ENCODE results near the gene PLAAT4.
"Not testable (repeated sequence)": the region's sequence is repeated elsewhere in the genome, so short reads cannot be mapped to it uniquely, and the experiment has no call there.

The PLAAT4 gene

DNA sequence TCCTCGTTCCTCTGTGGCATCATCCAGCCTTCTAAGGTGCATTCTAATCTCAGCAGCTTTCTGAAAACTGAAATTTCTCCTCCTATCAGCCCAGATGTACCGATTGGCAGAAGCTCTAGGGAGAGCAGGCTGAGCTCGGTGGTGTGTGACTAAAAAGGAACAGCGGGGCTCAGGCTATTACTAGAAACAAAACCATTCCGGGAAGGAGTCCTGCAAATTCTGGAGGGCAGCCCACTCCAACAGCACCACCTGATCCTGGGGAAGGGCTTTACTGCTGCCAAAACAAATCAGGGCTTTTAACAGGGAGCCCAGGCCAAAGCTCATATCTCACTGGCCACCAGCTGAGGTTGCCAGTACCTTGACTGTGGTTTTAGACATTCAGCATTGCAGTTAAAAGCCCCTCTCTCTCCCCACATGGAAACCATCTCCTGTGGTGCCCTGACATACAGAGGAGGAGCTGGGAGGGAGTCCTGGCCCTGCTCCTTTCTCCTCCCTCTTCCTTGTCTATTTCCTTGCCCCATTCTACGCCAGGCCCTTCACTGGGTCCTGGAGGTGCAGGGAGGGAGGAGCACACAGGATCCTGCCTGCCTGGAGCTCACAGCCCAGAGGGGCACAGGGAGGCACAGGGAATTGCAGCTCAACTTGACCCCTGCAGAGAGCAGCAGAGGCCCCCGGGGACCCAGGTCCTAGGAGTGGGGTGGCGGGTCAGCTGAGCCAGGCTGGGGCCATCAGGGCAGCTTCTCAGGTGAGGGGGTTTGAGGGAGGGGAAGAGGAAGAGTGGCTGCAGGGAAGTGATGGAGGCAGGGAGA, 889 bp downstream of the PLAAT4 start:
- no peak for DNase-seq (ENCODE audit: low read depth in 2 of 2, low spot score in 1 of 2)

DNA sequence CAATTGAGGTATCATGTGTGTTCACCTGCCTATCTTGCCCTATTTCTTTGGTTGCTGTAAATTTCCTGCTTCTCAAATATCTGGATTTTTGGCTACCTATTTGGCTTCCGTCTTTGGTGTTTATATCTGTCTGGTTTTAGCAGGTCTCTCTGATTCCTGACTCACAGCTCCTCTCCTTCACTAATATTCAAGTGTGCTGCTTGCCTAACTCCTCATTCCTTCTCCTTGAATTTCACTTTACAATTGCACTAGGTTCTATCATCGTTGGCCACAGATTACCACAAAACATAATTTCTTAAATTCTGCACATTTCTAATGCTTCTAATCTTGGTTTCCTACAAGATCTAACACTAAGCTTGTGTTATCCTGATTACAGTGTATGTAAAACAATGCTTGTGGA, 5.9 kb downstream of the PLAAT4 start:
- not testable (repeated sequence) for DNase-seq (ENCODE audit: low read depth in 2 of 2, low spot score in 1 of 2)

DNA sequence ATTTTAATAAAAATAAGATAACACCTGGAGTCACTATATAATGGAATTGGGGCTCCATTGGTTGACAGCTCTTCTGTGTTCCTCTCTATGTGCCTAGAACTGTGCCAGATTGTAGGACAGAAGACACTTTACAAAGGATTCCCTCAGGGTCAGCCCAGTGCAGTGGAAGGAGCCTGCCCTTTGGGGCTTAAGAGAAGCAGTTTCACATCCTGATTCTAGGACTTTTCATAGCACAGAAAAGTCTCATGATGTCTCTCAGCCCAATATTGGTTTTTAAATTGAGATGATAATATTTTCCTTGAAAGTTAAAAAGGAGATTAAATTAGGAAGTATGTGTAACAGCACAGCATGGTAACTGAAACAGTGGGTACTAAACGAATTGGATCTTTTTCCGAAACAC, 7.1 kb downstream of the PLAAT4 start:
- DNase-seq (ENCODE audit: low read depth in 2 of 2, low spot score in 1 of 2): no peak

DNA sequence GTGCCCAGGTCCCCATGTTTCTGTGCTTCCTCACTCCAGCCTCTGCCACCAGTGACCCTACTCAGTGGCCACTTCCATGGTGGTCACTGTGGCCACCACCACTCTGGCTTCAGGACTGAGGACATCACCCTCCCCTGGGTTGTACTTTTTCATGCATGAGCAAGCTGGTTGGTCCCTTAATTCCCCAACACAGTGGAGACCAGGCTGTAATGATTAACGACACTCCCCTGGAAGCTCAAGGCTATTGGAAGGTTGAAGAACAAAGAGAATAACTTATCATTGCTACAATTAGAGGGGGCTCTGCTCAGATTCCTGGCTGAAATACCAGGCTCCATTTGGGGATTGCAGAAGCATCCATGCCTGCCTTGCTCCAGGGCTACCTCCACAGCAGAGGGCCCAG, 10.5 kb downstream of the PLAAT4 start:
- no peak for DNase-seq (ENCODE audit: low read depth in 2 of 2, low spot score in 1 of 2)

DNA sequence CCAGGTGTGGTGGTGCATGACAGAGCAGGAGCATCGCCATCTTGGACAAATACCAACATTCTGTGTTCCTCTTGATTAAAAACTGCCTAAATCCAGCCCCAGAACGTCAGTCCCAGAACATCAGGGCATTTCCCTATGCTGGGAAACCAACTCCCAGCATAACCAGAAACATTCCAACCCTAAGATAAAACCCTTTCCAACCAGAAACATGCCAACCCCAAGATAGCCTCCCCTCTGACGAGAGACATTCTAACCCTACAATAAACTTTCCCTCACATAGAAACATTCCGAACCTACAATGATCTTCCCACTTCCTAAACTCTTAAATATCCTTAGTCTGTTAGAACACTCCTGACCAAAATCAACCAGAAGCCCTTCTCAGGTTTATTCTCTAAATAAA, 11.6 kb downstream of the PLAAT4 start:
- no peak for DNase-seq (ENCODE audit: low read depth in 2 of 2, low spot score in 1 of 2)

DNA sequence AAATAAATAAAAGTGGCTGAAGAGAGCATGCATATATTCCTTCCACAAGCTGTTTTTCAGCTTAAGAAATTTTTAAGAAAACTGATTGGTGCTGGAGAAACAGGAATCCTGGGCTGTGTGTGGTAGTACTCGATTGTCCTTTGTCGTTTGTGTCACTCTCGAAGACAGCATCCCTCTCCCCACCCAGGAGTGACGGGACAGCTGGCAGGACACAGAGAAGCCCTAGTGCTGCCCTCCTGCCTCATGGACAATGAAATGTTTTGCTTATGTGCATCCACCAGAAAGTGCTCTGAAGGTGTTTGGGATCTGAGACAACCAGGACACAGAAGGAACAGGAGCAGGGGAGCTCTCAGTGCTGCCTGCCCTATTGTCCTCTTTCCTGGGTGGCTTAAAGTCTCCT, 12.8 kb downstream of the PLAAT4 start:
- DNase-seq (ENCODE audit: low read depth in 2 of 2, low spot score in 1 of 2): no peak

DNA sequence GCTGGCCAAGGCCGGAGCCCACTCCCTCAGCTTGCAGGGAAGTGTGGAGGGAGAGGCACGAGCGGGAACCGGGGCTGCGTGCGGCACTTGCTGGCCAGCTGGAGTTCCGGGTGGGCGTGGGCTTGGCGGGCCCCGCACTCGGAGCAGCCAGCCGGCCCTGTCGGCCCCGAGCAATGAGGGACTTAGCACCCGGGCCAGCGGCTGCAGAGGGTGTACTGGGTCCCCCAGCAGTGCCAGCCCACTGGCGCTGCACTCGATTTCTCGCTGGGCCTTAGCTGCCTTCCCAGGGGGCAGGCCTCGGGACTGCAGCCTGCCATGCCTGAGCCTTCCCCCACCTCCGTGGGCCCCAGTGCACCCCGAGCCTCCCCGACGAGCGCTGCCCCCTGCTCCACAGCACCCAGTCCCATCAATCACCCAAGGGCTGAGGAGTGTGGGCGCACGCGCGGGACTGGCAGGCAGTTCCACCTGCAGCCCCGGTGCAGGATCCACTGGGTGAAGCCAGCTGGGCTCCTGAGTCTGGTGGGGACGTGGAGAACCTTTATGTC, 13.6 kb downstream of the PLAAT4 start:
- DNase-seq (ENCODE audit: low read depth in 2 of 2, low spot score in 1 of 2): not testable (repeated sequence)

DNA sequence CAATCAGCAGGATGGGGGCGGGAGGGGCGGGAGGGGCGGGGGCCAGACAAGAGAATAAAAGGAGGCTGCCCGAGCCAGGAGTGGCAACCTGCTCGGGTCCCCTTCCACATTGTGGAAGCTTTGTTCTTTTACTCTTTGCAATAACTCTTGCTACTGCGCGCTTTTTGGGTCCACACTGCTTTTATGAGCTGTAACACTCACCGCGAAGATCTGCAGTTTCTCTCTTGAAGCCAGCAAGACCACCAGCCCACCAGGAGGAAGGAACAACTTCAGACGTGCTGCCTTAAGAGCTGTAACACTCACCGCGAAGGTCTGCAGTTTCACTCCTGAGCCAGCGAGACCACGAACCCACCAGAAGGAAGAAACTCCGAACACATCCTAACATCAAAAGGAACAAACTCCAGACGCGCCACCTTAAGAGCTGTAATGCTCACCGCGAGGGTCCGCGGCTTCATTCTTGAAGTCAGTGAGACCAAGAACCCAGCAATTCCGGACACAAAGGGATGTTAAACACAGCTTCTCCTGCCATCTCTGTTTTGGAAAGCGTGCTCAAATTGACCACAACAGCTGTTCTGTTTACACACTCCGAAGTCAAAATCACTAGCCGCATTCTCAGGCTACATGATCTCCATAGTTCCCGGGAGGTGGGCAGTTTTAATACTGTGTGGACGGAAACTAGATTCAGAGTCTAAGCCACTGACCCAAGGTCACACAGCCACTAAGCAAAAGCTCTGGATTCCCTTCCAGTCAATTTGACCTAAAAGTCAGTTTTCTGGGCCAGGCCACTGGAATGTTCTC, 14.7 kb downstream of the PLAAT4 start:
- DNase-seq (ENCODE audit: low read depth in 2 of 2, low spot score in 1 of 2): no peak

DNA sequence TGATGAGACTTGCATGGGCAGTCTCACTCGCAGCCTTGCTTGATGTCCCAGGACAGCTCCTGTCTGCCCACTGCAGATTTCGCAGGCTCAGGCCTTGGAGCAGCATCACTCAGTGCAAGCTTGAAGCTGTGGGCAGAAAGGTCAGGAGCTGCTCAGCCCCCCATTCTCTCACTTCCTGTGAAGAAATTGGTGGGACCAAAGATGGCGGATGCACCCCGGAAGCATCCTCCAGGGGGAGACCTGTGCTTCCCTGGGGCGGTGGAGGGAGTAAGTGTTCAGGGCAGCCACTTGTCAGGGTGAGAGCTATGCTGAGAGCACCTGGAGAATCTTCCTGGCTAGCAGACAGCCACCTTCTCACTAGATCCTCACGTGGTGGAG, 15.3 kb downstream of the PLAAT4 start:
- no peak for DNase-seq (ENCODE audit: low read depth in 2 of 2, low spot score in 1 of 2)

DNA sequence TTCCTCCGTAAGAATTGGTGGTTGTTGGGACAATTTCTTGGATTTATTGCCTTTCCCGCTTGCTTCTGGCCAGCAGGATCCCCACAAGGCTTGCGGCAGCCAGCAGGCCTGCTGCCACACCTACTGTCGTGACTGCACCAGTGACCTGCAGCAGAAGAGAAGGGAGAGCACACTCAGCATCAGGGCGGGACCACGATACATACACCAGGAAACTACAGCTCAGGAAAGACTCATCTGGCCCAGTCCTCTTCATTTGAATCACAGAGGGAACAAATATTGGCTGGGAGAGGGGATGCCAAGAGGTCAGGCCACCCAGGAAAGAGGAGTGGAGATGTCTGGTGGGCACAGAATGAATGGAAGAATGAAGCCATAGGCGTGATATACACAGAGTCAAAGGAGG, 16.3 kb downstream of the PLAAT4 start:
- no peak for DNase-seq (ENCODE audit: low read depth in 2 of 2, low spot score in 1 of 2)

DNA sequence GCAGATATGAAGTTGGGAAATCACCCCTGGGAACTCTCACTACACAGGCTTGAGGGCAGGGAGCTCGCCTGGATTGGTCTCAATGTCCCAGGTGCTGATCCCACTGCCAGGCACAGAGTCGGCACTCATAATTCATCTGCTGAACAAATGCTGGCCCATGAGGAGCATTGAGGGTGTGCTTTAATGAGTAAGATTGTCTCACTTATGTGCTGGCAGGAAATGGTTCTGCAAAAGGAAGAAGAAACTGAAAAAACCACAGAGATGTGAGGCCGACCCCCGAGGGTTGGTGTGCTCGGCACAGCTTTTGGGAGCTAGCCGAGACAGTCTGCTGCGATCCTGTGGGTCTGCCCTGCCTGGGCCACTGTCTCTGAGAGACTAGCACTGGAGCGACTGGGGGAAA, 17.2 kb downstream of the PLAAT4 start:
- DNase-seq (ENCODE audit: low read depth in 2 of 2, low spot score in 1 of 2): peak in 1 of 2 donors; percentile 49

DNA sequence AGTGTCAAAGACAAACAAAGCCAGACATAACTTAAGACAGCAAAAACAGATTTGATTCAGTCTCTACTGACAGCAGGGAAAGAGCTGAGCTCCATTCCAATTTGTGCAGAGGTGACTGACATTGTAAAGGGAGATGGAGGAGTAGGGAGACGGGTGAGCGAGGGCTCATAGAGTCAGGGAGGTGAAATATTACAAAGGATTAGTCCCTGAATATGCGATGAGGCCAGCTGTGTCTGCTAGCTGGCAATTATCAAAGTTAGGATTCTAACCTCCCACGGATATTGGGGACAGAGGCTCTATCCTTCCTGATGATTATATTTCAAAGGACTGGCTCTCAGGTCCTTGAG, 18.2 kb downstream of the PLAAT4 start:
- DNase-seq (ENCODE audit: low read depth in 2 of 2, low spot score in 1 of 2): no peak

DNA sequence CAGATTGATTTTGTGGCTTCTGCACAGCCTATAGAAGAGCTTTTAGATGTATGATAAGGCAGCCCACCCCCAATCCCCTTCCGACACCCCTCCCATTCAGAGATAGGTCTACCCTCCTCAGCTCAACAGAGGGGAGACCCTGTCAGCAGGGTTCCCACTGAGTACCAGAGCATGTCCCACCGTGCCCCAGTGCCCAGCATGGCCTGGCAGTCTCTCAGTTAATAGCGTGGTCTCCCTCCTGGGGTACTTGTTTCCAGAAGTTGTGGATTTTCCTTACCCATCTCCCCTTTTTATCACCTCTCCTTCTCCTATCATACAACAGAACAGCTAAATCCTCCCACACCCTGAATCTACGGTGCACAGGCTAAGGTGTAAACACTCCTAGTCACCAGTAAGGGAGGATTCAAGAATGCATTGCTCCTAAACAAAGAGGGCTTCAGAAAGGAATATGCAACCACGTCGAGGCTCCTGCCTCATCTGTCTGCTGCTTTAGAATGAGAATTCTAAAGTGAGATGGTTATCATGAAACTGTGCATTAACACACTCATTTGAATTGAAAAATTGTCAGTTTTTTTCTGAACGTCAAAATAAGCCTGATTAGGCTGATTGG, 19.9 kb downstream of the PLAAT4 start:
- no peak for DNase-seq (ENCODE audit: low read depth in 2 of 2, low spot score in 1 of 2)

DNA sequence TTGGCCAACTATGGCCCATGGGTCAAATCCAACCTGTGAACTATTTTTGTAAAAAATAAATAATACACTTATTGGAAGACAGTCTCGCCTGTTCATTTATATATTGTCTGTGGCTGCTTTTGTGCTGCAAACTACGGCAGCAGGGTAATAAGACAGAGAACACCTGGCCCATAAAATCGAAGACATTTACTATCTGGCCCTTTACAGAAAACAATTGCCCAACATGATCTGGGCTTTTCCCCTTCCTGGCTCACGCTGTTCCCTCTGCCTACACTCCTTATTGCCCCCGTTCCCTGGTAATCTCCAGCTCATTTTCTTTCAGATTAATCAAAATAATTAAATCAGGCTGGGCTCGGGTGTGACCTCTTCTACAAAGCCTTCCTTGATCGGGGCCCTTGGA, 21.0 kb downstream of the PLAAT4 start:
- no peak for DNase-seq (ENCODE audit: low read depth in 2 of 2, low spot score in 1 of 2)

DNA sequence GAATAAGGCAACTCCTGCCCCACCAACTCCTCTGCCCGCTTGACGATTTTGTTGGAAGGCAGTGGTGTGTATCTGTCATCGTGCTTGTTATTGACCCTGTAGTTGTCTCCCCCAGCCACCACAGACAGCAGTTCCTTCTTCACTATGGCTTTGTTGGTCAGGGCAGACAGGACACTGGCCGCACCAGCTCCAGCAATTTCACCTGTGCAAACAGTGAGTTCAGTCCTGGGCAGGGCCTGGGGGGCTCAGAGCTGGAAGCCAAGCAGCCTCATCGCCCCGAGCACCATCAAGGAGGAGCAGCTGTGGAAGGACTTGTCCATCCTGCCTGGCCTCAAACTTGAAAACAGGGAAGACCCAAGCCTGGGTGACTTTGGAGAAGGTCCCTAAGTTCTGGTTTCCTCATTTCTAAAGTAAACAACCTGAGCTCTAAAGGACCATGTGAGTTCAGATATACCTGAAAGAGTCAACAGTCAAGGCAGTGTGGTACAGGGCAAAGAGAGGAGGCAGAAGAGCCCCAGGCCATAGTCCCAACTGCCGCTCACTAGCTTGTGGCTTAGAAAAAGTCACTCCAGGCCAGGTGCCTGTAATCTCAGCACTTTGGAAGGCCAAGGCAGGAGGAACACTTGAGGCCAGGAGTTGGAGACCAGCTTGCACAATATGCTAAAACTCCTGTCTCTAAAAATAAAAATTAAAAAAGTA, 22.0 kb downstream of the PLAAT4 start:
- no peak for DNase-seq (ENCODE audit: low read depth in 2 of 2, low spot score in 1 of 2)

DNA sequence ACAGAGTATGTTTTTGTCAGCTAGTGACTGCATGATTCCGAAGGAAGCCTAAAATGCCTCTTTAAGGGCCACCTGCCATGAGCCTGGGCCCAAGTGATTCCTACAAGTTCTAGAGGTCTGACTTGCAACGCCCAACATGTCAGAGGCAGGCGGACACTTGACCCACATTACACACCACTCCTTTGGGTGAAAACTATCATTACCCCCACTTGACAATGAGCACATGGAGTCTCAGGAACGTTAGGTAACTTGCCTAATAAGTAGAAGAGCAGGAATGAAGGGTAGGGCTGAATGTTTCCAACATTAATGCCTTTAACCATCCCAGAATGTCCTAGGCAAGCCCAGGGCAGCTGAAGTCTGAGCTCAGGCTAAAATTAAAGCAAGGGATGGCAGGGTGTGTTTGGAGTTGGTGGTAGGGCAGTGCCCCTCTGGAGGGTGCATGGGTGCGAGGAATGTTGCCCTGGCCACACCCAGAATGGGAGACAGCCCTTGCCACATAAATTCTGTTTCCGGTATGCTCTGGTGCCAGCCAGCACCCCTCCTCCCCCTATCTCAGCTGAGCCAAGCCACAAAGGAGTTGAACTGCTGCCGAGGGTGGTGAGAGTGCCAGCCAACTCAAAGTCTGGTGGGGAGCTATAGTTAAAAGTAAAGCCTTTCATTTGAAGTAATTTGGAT, 24.0 kb downstream of the PLAAT4 start:
- no peak for DNase-seq (ENCODE audit: low read depth in 2 of 2, low spot score in 1 of 2)

DNA sequence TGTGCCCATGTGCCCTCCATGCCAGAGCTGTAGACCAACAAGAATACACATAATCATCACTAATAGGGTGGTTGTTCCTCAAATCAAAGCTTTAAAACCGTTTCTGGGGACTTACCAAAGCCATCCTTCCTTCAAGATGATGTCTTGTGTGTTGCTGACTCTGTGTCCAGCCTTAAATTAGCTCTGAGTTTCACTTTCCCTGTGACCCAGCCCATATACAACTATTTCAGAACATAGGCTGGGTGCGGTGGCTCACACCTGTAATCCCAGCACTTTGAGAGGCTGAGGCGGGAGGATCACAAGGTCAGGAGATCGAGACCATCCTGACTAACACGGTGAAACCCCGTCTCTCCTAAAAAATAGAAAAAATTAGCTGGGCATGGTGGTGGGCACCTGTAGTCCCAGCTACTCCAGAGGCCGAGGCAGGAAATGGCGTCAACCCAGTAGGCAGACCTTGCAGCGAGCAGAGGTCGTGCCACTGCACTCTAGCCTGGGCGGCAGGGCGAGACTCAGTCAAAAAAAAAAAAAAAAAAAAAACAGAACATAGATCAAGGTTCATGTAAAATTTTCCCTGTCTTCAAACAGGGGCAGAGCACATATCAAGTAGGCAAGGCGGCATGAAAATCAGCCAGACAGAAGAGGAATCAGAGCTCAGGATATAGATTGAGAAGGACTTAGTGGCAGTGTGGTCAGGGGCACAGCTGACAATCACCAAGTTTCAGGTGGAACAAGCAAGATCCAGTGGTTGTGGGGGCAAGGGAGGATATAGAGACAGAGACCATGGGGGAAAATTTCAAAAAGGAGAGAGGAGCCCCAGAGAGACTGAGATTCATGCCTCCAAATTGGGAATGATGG, 26.8 kb downstream of the PLAAT4 start, which contains the start of gene PLAAT2:
TSS of gene PLAAT2 (minus strand) at position 179 of the 855 bp plus-strand sequence. CDS start at position 124, 55 bp downstream.
- no peak for DNase-seq (ENCODE audit: low read depth in 2 of 2, low spot score in 1 of 2)

DNA sequence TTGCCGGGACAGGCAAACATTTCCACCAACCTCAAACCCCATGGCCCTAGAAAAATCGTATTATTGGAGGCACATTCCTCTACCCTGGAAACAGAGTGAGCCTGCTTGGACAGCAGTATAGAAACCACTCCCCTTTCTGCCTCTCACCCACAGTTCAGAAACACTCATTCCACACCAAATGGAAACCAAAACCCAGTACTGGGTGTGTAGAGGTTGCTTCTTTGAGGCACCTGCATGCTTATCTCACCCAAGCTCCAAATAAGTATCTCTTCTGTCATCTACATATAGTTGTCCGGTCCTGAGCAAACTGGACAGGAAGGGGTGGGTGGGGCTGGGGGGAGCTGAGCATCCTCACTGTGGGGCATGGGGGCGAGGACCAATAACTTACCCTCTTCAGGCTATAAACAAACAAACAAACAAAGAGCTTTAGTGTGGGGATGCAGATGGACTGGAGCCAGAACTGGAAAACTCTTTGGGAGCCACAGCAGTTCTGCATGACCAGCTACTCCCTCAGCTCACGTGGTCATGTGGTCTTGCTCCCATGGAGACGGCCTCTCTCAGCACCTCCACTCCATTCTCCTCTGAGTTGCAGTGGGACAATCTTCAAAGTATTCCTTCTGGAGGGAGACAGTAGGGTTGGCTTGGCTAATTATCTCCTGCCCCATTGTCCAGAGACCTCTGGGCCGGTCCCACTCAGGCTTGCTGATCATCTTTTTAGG, 27.6 kb downstream of the PLAAT4 start:
- DNase-seq (ENCODE audit: low read depth in 2 of 2, low spot score in 1 of 2): no peak

DNA sequence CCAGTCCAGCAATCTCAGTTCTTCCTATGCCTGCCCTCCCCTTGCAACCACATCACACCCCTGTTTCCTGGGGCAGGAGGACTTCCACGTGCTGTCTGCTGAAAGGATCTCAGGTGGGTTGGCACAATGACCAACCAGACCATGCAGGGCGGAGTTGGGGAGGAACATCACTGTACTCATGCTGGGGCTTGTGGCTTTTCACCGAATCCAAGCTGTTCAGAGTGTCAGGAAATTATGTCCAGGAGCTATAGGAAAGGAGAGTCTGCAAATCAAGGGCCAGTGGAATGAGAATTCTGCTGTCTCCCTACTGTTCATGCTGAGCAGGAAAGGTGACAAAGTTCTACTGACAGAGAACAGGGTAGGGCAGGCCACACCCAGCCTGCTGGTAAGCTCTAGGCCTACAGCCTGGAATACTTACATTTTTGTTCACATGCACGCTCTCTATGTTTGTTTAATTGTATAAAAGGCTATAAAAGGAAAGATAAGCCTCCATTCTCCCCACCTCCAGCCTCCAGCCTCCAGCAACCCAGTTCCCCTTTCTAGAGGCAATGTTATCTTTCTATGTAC, 28.3 kb downstream of the PLAAT4 start:
- no peak for DNase-seq (ENCODE audit: low read depth in 2 of 2, low spot score in 1 of 2)

Measured in stimulated activated CD8-positive, alpha-beta memory T cell treated with anti-CD3 and anti-CD28 coated beads, Interleukin-4, amount 100 ng/mL, for 4 hours (primary cell).